ENCODE measurements around the gene SLC6A19.

DNA sequence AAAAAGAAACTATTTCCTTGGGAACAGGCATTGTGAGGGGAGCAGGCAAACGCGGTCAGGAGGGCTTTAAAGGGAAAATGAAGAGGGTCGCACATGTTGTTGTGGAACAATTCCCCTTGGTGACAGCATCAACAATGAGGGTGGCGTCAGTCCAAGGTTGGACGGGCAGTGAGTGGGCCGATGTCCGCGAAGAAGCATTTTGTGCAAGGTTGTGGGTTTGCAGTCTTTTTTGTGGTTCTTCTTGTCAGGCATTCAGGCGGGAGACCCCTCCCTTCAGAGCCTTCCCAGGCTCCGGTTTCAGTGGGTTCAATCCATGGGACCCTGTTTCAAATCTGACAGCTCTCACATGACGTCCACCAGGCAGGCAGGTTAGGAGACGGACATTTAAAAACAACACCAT is 11.1 kb upstream of the SLC6A19 start:
- no peak for TF ChIP-seq GATA2 (IDR thresholded peaks at IDR 0.05; ENCODE audit: low read depth, low read length)
- TF ChIP-seq GATA3 (IDR thresholded peaks at IDR 0.05; ENCODE audit: low read depth, low read length) = no peak
